ENCODE data around the gene MDFI.

Gene MDFI

DNA sequence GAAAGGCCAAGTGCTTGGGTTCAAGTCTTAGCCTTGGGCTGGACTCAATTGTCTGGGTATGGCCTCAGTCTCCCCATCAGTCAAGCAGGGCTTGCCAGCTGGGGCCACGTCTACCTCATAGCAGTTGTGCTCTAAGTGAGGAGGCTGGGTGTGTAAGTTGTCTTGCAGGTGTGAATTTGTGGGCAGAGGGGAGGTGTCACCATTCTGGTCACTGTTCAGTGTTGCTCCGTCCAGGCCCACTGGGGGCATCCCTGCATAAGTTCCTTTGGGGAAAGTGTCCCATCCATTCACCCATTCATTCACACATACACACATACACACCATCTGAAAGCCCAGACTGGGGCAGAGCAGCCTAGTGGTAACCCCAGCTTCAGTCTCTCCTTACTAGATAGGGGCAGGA lies 60.8 kb downstream of the MDFI start:
- DNase-seq (ENCODE audit: low read depth in 1 of 2, low spot score in 1 of 2): no peak
- H3K27ac ChIP-seq (replicated peaks): no peak overlapping the region
- TF ChIP-seq GABPA (IDR thresholded peaks at IDR 0.05; ENCODE audit: low read depth): no peak
- TF ChIP-seq, protein P1, sequence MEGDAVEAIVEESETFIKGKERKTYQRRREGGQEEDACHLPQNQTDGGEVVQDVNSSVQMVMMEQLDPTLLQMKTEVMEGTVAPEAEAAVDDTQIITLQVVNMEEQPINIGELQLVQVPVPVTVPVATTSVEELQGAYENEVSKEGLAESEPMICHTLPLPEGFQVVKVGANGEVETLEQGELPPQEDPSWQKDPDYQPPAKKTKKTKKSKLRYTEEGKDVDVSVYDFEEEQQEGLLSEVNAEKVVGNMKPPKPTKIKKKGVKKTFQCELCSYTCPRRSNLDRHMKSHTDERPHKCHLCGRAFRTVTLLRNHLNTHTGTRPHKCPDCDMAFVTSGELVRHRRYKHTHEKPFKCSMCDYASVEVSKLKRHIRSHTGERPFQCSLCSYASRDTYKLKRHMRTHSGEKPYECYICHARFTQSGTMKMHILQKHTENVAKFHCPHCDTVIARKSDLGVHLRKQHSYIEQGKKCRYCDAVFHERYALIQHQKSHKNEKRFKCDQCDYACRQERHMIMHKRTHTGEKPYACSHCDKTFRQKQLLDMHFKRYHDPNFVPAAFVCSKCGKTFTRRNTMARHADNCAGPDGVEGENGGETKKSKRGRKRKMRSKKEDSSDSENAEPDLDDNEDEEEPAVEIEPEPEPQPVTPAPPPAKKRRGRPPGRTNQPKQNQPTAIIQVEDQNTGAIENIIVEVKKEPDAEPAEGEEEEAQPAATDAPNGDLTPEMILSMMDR (IDR thresholded peaks at IDR 0.05; ENCODE audit: insufficient read depth, low read length): no peak
- no peak for TF ChIP-seq SPI1 (IDR thresholded peaks at IDR 0.05; ENCODE audit: borderline replicate concordance, low read depth)
- no peak for TF ChIP-seq POLR2AphosphoS5 (IDR thresholded peaks at IDR 0.05; ENCODE audit: low read depth)
- TF ChIP-seq, protein P2, sequence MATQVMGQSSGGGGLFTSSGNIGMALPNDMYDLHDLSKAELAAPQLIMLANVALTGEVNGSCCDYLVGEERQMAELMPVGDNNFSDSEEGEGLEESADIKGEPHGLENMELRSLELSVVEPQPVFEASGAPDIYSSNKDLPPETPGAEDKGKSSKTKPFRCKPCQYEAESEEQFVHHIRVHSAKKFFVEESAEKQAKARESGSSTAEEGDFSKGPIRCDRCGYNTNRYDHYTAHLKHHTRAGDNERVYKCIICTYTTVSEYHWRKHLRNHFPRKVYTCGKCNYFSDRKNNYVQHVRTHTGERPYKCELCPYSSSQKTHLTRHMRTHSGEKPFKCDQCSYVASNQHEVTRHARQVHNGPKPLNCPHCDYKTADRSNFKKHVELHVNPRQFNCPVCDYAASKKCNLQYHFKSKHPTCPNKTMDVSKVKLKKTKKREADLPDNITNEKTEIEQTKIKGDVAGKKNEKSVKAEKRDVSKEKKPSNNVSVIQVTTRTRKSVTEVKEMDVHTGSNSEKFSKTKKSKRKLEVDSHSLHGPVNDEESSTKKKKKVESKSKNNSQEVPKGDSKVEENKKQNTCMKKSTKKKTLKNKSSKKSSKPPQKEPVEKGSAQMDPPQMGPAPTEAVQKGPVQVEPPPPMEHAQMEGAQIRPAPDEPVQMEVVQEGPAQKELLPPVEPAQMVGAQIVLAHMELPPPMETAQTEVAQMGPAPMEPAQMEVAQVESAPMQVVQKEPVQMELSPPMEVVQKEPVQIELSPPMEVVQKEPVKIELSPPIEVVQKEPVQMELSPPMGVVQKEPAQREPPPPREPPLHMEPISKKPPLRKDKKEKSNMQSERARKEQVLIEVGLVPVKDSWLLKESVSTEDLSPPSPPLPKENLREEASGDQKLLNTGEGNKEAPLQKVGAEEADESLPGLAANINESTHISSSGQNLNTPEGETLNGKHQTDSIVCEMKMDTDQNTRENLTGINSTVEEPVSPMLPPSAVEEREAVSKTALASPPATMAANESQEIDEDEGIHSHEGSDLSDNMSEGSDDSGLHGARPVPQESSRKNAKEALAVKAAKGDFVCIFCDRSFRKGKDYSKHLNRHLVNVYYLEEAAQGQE (IDR thresholded peaks at IDR 0.05; ENCODE audit: insufficient replicate concordance, low read depth): no peak
- H3K4me3 ChIP-seq (replicated peaks; ENCODE audit: insufficient read depth, low read length): no peak overlapping the region
- no peaks in the 10 kb centered on the region for H3K27me3 ChIP-seq (ENCODE audit: insufficient read depth, poor library complexity, severe bottlenecking)

DNA sequence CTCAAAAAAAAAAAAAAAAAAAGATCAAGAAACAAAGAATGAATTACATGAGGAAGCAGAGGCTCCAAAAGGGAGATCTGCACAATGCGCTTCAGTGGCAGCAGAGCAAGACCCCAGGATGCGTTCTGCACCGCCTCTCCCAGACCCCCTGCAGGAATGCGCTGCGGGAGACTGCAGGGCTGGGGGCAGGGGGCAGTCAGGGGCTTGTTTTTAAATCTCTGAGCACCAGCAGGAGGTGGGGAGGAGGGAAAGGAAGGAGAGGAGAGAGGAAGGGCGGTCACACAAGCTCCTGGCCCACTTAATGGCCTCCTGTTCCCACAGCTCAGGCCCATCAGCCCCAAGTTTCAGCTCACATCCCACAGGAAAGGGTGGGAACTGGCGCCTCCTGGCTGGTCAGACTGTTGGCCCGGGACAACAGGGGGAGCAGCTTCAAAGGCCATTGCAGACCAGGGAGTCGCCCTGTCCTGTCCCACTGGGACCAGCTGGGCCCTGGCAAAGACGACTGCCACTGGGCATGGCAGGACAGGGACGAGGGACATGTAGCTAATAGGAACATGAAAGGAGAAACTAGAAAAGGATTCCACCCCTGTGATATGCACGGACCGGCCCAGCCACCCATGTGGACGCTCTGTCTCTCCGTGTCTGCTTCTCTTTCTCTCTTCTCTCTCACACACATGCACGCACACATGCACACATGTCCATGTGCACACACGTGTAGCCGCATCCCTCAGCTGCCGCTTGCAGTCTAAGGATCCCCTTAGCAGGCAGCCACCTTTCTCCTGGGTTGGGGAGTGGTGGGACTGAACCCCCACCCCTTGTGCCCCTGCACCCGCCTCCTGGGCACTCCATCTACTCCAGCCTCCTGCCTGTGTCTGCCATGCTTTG lies 62.4 kb downstream of the MDFI start:
- TF ChIP-seq, protein P1 (IDR thresholded peaks at IDR 0.05; ENCODE audit: insufficient read depth, low read length): no peak
- no peak for TF ChIP-seq POLR2AphosphoS5 (IDR thresholded peaks at IDR 0.05; ENCODE audit: low read depth)
- TF ChIP-seq, protein P2 (IDR thresholded peaks at IDR 0.05; ENCODE audit: insufficient replicate concordance, low read depth): no peak
- TF ChIP-seq GABPA (IDR thresholded peaks at IDR 0.05; ENCODE audit: low read depth): no peak
- no peak for TF ChIP-seq SPI1 (IDR thresholded peaks at IDR 0.05; ENCODE audit: borderline replicate concordance, low read depth)
- no peak overlapping the region for H3K27ac ChIP-seq (replicated peaks)
- no peak overlapping the region for H3K4me3 ChIP-seq (replicated peaks; ENCODE audit: insufficient read depth, low read length)
- H3K27me3 ChIP-seq (ENCODE audit: insufficient read depth, poor library complexity, severe bottlenecking): no peaks in the 10 kb centered on the region
- DNase-seq (ENCODE audit: low read depth in 1 of 2, low spot score in 1 of 2): no peak

DNA sequence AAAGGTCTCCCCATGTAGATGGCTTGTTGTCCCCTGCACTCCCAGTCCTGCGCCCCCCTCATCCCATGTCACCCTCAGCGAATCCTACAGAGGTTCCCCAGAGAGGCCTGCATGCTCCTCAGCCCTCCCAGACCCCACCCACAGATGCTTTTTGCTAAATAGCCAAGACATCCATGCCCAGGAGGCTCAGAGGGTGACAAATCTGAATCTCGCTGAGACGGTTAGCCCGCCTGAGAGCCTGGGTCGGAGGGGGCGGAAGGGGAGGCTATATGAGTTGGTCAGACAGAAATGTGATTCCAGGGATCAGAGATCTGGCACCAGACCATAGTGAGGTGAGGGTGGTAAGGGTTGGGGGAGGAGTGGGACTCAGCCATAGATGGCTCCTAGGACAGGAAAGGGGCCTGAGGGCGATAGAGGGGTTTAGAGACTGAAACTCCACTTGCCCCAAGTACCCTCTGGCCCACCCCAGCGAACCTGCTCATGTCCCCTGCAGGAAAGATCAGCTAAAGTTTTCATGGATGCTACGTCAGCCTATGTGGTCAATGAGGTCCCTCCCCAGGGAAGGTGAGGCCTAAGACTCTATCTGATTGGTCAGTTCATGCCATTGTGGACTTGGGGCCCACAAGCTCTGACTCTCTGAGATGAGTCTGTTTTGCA lies 63.9 kb downstream of the MDFI start:
- no peak overlapping the region for H3K27ac ChIP-seq (replicated peaks)
- DNase-seq (ENCODE audit: low read depth in 1 of 2, low spot score in 1 of 2): no peak
- TF ChIP-seq GABPA (IDR thresholded peaks at IDR 0.05; ENCODE audit: low read depth): no peak
- H3K4me3 ChIP-seq (replicated peaks; ENCODE audit: insufficient read depth, low read length): no peak overlapping the region
- no peaks in the 10 kb centered on the region for H3K27me3 ChIP-seq (ENCODE audit: insufficient read depth, poor library complexity, severe bottlenecking)

DNA sequence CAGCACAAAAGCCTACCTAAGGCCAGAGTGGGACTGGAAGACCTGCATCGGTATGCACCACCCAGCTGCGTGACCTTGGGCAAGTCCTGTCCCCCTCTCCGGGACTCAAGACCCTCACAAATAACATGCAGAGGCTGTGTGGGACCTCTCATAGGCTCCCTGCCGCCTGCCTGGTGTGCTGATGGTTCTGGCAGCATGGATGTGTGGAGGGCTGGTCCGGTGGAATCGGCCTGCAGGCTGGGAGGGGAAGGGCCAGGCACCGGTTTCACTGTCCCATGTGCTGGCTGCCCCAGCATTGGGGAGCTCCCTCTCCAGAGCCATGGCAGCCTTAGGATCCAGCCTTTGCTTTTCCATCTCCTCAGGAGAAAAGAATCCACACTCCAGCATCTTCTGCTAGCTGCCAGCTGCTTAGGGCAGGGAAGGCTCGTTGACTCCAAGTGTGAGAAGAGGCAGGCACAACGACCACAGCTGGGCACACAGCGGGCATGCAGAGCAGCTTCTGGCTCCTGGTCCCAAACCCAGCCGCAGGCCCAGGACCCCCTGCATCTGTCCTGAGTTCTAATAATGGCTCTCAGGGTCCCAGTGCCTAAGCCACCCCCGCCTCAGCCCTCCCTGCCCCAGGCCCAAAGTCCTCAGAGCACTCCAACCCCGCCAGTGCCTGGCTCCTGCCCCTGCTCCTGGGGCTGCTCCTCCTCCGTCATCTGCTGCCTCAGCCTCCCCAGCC lies 64.7 kb downstream of the MDFI start:
- Histone ChIP-seq H3K4me3 (replicated peaks; ENCODE audit: insufficient read depth, low read length) (no peak overlapping the region), H3K27ac (replicated peaks) (no peak overlapping the region), H3K27me3 (ENCODE audit: insufficient read depth, poor library complexity, severe bottlenecking) (no peaks in the 10 kb centered on the region)
- DNase-seq (ENCODE audit: low read depth in 1 of 2, low spot score in 1 of 2): no peak
- TF ChIP-seq GABPA (IDR thresholded peaks at IDR 0.05; ENCODE audit: low read depth) (no peak), POLR2AphosphoS5 (IDR thresholded peaks at IDR 0.05; ENCODE audit: low read depth) (no peak), SPI1 (IDR thresholded peaks at IDR 0.05; ENCODE audit: borderline replicate concordance, low read depth) (no peak)
- TF ChIP-seq, protein P1 (IDR thresholded peaks at IDR 0.05; ENCODE audit: insufficient read depth, low read length): no peak
- TF ChIP-seq, protein P2 (IDR thresholded peaks at IDR 0.05; ENCODE audit: insufficient replicate concordance, low read depth): no peak

All from HL-60 (cell line).